ENCODE results near the gene CXCL9.
A peak's percentile ranks its signal among the peaks of the same experiment; 100 is the strongest.

- TF ChIP-seq, protein P1, sequence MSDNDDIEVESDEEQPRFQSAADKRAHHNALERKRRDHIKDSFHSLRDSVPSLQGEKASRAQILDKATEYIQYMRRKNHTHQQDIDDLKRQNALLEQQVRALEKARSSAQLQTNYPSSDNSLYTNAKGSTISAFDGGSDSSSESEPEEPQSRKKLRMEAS (IDR thresholded peaks at IDR 0.05): no peak
- TF ChIP-seq TAF1 (IDR thresholded peaks at IDR 0.05; ENCODE audit: low read depth) (no peak), ZBTB7A (IDR thresholded peaks at IDR 0.05; ENCODE audit: low read depth) (no peak), REST (IDR thresholded peaks at IDR 0.05; ENCODE audit: low read depth) (no peak), RAD21 (IDR thresholded peaks at IDR 0.05; ENCODE audit: low read depth) (peak; percentile 82), TEAD4 (IDR thresholded peaks at IDR 0.05) (no peak)
Observed at GRCh38 chr4:75995727-75996126, 11.6 kb downstream of the CXCL9 start.

Data from Ishikawa (cell line).